Measurements from ENCODE around the gene CACNA1E. TPM values are rescaled to one million over a fixed set of nuclear protein-coding genes. Genes with fewer than 3 reads are reported as not detected.

CACNA1E gene
- total RNA-seq, 4 donors from 2014 or later, result 0.19 to 1.3 (median 0.44) TPM; not detected in 1

- TF ChIP-seq CTCF (IDR thresholded peaks at IDR 0.05), result no peak
- no peak for ATAC-seq (ENCODE audit: low FRiP score)
- no peak for DNase-seq (ENCODE audit: low spot score)
Measured at GRCh38 chr1:181662606-181663005, 179.3 kb downstream of the CACNA1E start.

DNA sequence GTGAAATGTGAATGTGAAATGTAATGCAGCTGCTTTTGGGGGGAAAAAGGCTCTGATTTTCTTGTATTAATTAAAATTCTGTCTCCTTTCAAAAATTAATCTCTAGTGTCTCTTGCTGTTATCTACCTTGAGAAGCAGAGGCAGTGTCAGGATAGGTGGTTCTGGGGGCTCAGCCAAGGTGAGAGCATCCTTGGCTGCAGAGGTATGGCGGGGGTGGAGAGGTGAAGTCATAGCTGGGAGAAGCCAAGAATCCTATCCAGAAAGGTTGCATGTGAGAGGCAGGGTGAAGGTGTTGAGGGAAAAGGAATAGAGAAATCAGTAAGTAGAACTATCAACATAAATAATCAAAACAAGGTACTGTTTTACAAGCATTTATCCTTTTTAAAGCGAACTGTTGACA lies 181.2 kb downstream of the CACNA1E start:
- DNase-seq (ENCODE audit: low spot score) (no peak), ATAC-seq (ENCODE audit: low FRiP score) (no peak)
- TF ChIP-seq CTCF (IDR thresholded peaks at IDR 0.05), result no peak

DNA sequence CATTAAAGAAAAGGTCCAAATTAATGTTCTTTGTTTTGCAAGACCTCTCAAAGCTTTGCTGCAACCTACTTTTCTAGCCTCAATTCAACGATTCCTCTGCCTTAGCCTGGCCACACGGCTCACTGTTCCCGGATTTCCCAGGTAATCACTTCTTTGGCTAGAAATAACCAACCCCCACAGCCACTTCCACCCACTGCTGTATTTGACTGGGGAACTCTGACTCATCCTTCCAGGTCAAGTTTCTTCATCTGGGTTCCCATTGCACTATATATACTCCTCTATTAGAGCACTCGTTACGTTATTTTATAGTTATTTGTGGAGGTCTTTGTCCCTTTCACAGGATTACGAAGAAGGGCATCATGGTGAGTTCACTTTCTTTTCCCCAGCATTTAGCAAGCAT lies 185.9 kb downstream of the CACNA1E start:
- TF ChIP-seq CTCF (IDR thresholded peaks at IDR 0.05), result no peak

GRCh38 chr1:181674617-181675016 lies 191.3 kb downstream of the CACNA1E start:
- no peak for TF ChIP-seq CTCF (IDR thresholded peaks at IDR 0.05)
- DNase-seq (ENCODE audit: low spot score) (no peak), ATAC-seq (ENCODE audit: low FRiP score) (no peak)

More for the DNA sequence above, 185.9 kb downstream of the CACNA1E start:
- ATAC-seq (ENCODE audit: low FRiP score) (no peak), DNase-seq (ENCODE audit: low spot score) (no peak)

DNA sequence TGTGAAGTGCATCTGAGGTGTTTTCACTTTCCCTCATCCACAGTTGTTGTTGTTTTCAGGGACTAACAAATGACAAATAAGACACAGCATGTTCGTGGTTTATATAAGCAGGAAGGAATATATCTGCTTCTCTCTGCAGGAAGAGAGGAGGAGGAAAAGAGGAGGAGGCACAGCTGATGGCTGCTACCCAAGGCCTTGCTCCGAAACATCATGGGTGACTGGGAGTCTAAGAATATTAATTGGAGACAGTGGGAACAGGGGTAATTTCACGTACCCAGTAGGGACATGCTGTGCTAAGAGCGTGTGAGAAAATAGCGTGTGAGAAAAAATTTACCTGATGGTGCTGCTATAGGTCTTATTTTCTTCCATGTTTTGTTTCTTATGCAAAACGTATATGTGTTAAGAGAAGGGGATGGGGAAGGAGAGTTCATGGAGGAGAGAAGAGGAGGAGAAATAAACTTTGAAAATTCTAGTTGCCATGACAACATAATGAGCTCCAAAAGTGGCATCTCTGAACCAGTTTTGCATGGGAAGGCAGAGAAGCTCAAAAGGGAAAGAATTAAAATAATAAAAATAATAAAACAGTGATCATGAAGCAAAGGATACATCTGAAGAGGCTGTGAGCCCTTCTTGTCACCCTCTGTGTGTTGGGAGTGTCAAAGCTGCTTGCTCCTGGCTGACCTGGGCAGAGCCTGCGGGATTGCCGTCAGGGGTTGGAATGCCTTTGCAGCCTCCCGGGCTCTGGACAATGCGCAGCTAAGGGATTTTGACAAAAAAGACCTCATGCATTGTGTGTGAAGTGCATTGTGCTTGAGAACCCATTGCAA lies 192.0 kb downstream of the CACNA1E start:
- ATAC-seq (ENCODE audit: low FRiP score), result no peak
- TF ChIP-seq CTCF (IDR thresholded peaks at IDR 0.05), result no peak
- no peak for DNase-seq (ENCODE audit: low spot score)

DNA sequence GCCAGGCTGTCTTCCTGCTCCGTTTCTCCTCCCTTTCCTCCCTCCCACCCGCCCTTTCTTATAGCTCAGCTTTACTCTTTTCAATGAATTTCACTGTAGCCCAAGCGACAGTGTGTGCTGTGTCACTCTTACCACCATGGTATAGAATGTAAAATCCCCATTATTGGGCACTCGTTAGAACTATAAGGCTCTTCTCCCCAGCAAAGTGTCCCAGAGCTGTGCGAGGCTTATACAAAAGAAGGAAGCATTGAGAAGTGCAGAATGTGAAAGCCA lies 192.5 kb downstream of the CACNA1E start:
- no peak for ATAC-seq (ENCODE audit: low FRiP score)
- no peak for DNase-seq (ENCODE audit: low spot score)
- TF ChIP-seq CTCF (IDR thresholded peaks at IDR 0.05), result no peak

GRCh38 chr1:181676269-181676668 lies 193.0 kb downstream of the CACNA1E start:
- no peak for TF ChIP-seq CTCF (IDR thresholded peaks at IDR 0.05)
- DNase-seq (ENCODE audit: low spot score) (no peak), ATAC-seq (ENCODE audit: low FRiP score) (no peak)
